Right renal pelvis (tissue), 4 donors: Measurements from ENCODE around the gene SYT2. TPM values are rescaled to one million over a fixed set of nuclear protein-coding genes. Genes with fewer than 3 reads are reported as not detected.
"Not testable (repeated sequence)": the region's sequence is repeated elsewhere in the genome, so short reads cannot be mapped to it uniquely, and the experiment has no call there.

Source experiments
- DNase-seq, 4 donors: peaks; one replicate each; pipeline ENCODE4 v3.0.0-alpha.2; 2013; ENCODE audit warnings: low read depth in 4 of 4, low spot score in 3 of 4, missing footprints in 1 of 4
- polyA plus RNA-seq, 4 donors: library from polyadenylated mRNA; unstranded; fragments of 120-200 nt; gene quantifications; one replicate each; pipeline ENCODE4 v1.2.1, GENCODE V29; 2013; ENCODE audit not compliant: insufficient read length in 4 of 4

The SYT2 gene
- polyA plus RNA-seq, 4 donors: 2.1 to 2.6 (median 2.5) TPM

- not testable (repeated sequence) for DNase-seq
These were observed 83.2 kb downstream of the SYT2 start for GRCh38 chr1:202627036-202627435.

DNA sequence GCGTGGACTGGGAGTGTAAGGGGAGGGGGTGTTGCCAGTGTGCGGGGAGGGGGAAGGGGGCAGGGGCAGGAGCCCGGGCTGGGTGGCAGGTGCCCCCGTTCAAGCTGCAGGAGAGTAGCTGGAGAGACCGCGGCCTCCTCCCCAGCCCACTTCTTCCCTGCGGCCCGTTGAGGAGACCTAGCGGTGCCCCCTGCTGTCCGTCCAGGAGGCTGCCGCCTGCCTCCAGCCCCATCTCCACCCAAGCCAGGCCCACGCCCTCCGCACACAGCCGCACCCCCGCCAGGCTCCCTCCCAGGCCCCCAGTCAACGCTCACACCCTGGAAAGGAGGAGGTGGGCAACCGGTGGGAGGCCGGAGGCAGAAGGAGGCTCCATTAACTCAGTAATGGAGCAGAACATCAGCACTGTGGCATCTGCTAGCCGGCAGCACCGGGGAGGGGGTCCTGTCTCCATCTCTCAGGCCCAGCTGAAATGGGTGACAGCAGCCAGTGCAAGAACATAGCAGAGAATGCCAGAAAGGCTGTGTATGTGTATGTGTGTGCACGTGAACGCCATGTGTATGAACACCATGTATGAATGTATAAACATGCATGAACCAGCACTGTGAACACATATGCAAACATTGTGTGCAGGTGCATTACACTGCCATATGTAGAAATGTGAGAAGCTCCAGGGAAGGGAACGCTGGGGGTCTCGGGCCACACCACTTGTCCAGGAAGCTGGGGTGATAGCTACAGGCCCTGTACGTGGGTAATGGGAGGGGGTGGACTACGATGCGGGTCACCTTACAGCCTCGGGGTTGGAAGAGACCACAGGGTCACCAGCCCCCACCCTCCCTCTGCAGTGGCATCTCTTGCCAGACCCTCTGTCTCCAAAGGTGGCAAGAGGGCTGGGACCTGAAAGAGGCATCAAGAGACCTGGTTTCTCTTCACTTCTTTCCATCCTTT lies 84.6 kb downstream of the SYT2 start:
- DNase-seq: no peak

- no peak for DNase-seq
These were observed 85.5 kb downstream of the SYT2 start for GRCh38 chr1:202624781-202625108.

DNA sequence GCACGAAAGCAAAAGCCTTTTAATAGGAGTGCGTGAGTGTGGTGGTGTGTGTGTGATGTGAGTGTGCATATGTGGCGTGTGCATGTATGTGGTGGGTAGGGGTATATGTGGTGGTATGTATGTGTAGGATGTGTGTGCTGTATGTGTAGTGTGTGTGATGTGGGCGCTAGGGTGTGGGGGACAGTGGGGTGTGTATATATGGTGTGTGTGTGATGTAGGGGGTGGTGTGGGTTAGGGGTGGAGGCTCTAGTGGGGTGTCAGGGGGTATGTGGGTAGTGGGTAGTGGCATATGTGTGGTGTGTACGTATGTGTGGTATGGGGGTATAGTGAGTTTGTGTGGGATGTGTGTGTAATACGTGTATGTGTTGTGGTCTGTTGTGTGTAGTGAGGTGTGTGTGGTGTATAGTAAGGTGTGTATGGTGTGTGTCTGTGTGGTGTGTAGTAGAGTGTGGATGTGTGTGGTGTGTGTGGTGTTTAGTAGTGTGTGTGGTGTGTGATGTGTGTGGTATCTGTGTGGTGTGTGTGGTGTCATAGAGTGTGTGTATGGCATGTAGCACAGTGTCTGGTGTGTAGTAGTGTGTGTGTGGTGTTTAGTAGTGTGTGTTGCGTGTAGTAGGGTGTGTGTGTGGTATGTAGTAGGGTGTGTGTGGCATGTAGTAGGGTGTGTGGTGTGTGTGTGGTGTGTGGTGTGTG lies 86.0 kb downstream of the SYT2 start:
- no peak for DNase-seq

- DNase-seq: not testable (repeated sequence)
These were observed 86.8 kb downstream of the SYT2 start for GRCh38 chr1:202623476-202623875.

GRCh38 chr1:202623075-202623474 lies 87.2 kb downstream of the SYT2 start:
- DNase-seq: no peak

DNA sequence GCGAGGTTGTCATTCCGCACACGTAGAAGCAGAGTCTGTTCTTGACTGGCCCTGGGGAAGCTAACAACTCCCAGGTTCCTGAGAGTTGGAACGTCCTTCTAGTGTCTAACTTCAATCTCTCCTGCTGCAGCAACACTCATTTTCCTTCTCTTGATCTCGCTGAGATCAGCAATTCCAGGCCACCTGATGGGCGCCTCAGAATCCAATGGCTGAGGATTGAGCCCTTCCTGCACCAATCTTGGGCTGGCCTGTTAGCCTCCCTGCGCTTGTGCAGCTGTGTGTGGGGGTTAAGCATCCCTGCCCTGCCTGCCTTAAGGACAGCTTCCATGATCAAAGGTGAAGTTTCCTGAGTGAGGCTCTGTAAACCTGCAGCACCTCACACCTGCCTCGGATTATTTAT lies 87.9 kb downstream of the SYT2 start:
- DNase-seq: no peak

GRCh38 chr1:202621446-202621845 lies 88.8 kb downstream of the SYT2 start:
- DNase-seq: no peak

GRCh38 chr1:202620036-202620435 lies 90.2 kb downstream of the SYT2 start:
- not testable (repeated sequence) for DNase-seq

GRCh38 chr1:202619505-202619904 lies 90.7 kb downstream of the SYT2 start:
- DNase-seq: no peak

DNA sequence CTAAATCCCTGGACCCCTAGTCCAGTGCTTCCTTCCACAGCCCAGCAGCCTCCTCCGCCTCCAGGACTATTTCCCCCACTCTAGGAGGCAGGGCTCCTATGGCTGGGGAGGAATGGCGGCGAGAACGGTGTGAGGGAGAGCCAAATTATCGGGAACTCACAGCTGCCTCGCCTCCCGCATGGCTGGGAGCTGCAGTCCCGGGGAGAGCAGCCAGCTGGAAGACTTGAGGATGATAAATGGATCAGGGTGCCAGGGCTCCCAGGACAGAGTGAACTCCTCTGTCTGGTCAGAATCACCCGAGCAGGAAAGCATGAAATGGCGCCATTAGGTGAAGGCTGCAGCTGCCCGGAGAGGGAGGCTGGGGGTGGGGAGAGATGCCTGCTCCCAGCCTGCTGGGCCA lies 91.2 kb downstream of the SYT2 start:
- not testable (repeated sequence) for DNase-seq

GRCh38 chr1:202616355-202616915 lies 93.8 kb downstream of the SYT2 start:
- DNase-seq: no peak

DNA sequence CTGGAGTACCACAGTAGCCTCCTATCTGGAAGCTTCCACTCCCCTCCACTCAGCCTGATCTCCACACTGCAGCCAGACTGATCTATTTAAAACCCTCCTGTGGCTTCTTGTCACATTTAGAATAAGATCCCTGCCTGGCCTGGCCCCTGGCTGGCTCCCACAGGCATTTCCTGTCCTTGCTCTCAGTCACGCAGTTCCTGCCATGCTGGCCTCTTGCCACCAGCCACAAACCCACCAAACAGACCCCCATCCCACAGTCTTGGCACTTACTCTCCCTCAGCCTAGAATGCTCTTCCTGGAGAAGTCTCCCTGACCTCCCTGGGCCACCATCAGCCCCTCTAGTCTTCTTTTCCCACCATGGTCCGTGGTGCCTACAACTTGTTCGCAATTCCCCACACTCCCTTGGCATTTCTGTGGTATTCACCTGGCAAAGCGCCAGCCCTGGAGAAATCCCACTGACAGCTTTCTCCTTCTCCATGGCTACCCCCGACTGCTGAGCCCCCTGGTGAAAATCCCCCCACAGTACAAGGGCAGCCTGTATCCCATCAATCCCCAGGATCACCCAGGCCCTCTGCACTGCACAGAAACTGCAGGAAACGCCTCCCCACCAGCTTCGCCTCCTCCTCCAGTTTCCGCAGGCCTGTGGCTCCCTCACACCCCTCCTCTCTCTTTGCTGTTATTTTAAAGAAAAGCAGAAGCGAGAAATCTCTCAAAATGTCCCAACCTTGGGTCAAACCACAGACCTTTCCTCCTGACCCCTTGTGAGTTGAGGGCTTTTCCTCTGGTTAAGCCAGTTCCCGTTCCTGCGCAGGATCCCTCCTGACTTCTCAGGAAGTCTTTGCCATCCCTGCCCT lies 94.5 kb downstream of the SYT2 start:
- no peak for DNase-seq

DNA sequence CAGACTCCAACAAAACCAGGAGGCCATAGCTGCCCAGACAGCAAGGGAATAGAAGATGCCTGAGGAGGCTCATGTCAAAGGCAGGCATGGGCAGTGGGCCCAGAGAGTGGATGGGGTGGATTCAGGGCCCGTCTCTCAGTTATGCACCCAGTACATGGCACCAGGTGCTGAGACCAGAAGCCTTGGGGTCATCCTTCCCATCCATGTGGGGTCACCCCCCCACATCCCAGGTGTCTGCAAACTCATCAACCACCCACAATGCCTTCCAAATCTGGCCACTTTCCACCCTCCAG lies 95.1 kb downstream of the SYT2 start:
- DNase-seq: not testable (repeated sequence)

- not testable (repeated sequence) for DNase-seq
These were observed 95.7 kb downstream of the SYT2 start for GRCh38 chr1:202614363-202615207.

DNA sequence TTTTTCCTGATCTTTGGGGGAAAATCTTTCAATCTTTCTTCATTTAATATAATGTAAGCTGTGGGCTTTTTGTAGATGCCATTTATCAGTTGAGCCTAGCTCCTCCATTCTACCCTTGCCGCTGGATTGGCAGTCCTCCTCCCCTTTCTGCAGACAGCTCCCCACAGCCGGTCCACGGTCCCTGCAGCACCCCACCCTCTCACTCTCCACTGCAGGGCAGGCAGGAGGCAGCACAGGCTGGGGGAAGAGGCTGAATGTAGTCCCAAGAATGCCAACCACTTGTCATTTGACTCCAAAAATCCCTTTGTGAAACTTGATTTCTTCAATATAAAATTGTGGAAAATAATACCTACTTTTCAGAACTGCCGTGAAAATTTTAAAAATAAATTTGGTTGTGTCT lies 96.7 kb downstream of the SYT2 start:
- DNase-seq: no peak

DNA sequence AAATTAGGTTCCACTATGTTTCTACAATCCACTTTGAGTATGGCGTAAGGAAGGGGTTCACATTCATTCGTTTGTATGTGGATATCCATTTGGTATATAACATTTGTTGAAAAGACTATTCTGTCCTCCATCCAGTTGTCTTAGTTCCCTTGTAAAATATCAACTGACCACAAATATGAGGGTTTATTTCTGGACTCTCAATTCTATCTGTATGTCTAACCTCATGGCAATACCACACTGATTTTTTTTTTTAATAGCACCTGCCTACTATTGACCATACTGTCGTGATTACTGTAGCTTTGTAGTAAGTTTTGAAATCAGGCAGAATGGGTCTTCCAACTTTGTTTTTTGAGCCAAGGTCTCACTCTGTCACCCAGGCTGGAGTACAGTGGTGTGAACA lies 98.2 kb downstream of the SYT2 start:
- DNase-seq: not testable (repeated sequence)

- DNase-seq: no peak
These were observed 104.7 kb downstream of the SYT2 start for GRCh38 chr1:202605515-202605914.

DNA sequence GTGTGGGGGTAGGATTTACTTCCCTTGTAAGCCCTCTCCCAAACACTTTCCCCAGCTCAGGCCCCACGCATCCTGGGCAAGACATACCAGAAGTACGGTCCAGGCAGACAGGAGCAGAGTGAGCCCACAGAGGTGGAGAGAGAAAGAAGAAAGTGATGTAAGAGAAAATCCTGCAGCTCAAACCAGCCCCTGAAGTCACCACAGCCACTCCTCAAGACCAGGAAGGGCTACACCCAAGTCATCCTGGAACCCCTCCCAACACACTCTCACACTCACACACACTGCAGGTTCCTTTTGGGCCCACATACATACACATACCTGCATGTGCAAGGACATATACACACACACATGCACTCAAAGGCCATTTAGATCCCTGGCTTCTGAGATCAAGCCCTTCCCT lies 106.8 kb downstream of the SYT2 start:
- no peak for DNase-seq

DNA sequence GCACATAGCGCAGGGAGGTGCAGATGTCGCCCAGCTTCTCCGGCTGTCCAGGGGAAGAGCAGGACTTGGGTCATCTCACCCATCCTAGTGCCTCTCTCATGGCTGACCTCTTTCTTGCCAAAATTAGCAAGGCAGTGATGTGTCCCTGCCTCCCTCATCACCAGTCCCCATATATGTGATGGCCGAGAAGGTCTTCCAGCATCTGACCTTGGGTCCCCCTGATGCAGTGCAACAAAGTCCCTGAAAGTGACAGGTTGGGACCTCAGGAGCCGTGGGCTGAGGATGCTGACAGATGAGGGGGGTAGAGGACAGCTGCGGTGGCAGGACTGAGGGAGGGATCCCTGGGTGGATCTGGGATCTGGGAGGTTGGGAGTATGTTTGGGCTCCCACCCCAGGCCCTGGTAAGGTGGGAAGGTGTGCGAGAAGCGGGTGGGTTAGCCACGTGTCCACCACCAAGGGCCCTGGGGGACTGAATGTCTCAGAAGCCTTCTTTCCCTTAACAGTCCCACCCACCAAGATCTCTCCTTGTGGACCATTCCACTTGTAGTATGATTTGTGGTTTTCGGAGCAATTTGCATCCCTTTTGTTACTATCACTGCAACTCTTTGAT lies 109.7 kb downstream of the SYT2 start:
- no peak for DNase-seq
